ENCODE measurements around the gene SIDT2. TPM values are rescaled to one million over a fixed set of nuclear protein-coding genes. Genes with fewer than 3 reads are reported as not detected.

The SIDT2 gene
- total and polyA plus RNA-seq, 2 of the 13 experiments (the other 11 are each of a cell fraction or from before 2014, with no cell fraction given), result 11.5 to 28.0 TPM

DNA sequence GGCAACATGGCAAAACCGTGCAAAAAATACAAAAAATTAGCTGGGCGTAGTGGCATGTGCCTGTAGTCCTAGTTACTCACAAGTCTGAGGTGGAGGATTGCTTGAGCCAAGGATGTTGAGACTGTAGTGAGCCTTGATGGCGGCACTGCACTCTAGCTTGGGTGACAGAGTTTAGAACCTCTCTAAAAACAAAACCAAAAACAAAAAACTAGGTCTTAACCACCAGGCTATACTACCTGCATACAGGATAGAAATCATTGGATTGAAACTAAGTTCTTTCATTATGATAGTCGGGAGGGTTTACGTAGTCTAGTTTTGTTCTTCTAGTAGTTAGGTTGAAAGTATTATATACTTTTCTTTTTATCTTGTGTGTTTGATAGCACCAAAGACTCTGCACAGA, 59.7 kb downstream of the SIDT2 start (continued):
- no peak for TF ChIP-seq SYNCRIP (IDR thresholded peaks at IDR 0.05; ENCODE audit: insufficient read depth, low read depth, low read length)
- no peak for TF ChIP-seq SATB2 (CRISPR knock-in tag; IDR thresholded peaks at IDR 0.05)

DNA sequence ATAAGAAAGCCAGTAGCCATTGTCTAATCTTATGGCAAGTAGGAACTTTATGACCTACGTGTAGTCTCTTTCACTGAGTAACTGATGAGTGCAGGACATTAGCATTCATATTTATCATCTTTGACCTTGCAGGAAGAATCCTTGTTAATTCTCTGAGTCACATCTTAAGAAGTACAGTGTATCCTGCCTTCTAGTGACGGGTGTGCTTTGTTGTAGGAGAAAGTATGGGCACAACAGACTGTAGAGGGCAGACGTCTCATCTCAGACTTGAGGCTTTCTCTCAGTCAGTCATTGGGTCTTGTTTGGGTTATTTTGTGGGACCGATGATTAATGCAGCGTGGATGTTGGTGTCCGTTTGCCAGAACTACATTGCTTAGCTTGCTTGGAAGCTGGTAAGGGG, 60.8 kb downstream of the SIDT2 start:
- intact Hi-C loops (cut with micrococcal nuclease; ENCODE audit: unreplicated experiment) (no loop called here), in situ Hi-C loops (cut with HindIII; ENCODE audit: extremely low pct_ligation_motif_present, low pct_unique_long_range_greater_than_20kb) (no loop called here)
- no peak for FAIRE-seq
- H3K9me3 ChIP-seq (ENCODE audit: low read length), result no peaks in the 10 kb centered on the region
- TF ChIP-seq ELF3 (CRISPR knock-in tag; IDR thresholded peaks at IDR 0.05), result no peak
- TF ChIP-seq, protein P1, sequence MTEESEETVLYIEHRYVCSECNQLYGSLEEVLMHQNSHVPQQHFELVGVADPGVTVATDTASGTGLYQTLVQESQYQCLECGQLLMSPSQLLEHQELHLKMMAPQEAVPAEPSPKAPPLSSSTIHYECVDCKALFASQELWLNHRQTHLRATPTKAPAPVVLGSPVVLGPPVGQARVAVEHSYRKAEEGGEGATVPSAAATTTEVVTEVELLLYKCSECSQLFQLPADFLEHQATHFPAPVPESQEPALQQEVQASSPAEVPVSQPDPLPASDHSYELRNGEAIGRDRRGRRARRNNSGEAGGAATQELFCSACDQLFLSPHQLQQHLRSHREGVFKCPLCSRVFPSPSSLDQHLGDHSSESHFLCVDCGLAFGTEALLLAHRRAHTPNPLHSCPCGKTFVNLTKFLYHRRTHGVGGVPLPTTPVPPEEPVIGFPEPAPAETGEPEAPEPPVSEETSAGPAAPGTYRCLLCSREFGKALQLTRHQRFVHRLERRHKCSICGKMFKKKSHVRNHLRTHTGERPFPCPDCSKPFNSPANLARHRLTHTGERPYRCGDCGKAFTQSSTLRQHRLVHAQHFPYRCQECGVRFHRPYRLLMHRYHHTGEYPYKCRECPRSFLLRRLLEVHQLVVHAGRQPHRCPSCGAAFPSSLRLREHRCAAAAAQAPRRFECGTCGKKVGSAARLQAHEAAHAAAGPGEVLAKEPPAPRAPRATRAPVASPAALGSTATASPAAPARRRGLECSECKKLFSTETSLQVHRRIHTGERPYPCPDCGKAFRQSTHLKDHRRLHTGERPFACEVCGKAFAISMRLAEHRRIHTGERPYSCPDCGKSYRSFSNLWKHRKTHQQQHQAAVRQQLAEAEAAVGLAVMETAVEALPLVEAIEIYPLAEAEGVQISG (CRISPR knock-in tag; IDR thresholded peaks at IDR 0.05), result no peak
- TF ChIP-seq HDAC1 (CRISPR knock-in tag; IDR thresholded peaks at IDR 0.05), result no peak
- TF ChIP-seq, protein P2, sequence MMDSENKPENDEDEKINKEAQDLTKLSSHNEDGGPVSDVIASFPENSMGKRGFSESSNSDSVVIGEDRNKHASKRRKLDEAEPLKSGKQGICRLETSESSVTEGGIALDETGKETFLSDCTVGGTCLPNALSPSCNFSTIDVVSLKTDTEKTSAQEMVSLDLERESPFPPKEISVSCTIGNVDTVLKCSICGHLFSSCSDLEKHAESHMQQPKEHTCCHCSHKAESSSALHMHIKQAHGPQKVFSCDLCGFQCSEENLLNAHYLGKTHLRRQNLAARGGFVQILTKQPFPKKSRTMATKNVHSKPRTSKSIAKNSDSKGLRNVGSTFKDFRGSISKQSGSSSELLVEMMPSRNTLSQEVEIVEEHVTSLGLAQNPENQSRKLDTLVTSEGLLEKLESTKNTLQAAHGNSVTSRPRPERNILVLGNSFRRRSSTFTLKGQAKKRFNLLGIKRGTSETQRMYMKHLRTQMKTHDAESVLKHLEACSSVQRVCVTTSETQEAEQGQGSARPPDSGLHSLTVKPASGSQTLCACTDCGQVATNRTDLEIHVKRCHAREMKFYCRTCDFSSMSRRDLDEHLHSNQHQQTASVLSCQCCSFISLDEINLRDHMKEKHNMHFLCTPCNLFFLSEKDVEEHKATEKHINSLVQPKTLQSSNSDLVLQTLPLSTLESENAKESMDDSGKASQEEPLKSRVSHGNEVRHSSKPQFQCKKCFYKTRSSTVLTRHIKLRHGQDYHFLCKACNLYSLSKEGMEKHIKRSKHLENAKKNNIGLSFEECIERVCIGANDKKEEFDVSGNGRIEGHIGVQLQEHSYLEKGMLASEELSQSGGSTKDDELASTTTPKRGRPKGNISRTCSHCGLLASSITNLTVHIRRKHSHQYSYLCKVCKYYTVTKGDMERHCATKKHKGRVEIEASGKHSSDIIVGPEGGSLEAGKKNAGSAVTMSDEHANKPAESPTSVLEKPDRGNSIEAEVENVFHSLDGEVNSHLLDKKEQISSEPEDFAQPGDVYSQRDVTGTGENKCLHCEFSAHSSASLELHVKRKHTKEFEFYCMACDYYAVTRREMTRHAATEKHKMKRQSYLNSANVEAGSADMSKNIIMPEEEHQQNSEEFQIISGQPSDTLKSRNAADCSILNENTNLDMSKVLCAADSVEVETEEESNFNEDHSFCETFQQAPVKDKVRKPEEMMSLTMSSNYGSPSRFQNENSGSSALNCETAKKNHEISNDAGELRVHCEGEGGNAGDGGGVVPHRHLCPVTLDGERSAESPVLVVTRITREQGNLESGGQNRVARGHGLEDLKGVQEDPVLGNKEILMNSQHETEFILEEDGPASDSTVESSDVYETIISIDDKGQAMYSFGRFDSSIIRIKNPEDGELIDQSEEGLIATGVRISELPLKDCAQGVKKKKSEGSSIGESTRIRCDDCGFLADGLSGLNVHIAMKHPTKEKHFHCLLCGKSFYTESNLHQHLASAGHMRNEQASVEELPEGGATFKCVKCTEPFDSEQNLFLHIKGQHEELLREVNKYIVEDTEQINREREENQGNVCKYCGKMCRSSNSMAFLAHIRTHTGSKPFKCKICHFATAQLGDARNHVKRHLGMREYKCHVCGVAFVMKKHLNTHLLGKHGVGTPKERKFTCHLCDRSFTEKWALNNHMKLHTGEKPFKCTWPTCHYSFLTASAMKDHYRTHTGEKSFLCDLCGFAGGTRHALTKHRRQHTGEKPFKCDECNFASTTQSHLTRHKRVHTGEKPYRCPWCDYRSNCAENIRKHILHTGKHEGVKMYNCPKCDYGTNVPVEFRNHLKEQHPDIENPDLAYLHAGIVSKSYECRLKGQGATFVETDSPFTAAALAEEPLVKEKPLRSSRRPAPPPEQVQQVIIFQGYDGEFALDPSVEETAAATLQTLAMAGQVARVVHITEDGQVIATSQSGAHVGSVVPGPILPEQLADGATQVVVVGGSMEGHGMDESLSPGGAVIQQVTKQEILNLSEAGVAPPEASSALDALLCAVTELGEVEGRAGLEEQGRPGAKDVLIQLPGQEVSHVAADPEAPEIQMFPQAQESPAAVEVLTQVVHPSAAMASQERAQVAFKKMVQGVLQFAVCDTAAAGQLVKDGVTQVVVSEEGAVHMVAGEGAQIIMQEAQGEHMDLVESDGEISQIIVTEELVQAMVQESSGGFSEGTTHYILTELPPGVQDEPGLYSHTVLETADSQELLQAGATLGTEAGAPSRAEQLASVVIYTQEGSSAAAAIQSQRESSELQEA (CRISPR knock-in tag; IDR thresholded peaks at IDR 0.05; ENCODE audit: not compliant biosample characterization), result no peak
- TF ChIP-seq KAT8 (CRISPR knock-in tag; IDR thresholded peaks at IDR 0.05), result no peak
- no peak for TF ChIP-seq ZNF20 (CRISPR knock-in tag; IDR thresholded peaks at IDR 0.05)
- TF ChIP-seq ZNF605 (CRISPR knock-in tag; IDR thresholded peaks at IDR 0.05), result no peak
- H3K4me2 ChIP-seq (ENCODE audit: low read depth, low read length), result no peak overlapping the region
- ChIA-PET CTCF (ENCODE audit: low intra/inter-chr PET ratio, low total read pairs) (no interaction called here), POLR2A (no interaction called here)
- H2AFZ ChIP-seq (ENCODE audit: low read length), result no peak overlapping the region
- DNase-seq (ENCODE audit: low spot score), result no peak
- WGBS (ENCODE audit: low lambda C conversion rate), result 93% methylated on average over 6 of the region's 6 CpGs
- H3K79me2 ChIP-seq (ENCODE audit: insufficient read depth, low read length), result no peaks in the 10 kb centered on the region
- no TSS peak for BruUV-seq (replicated peaks)
- H3K36me3 ChIP-seq (replicated peaks in 1 of 2; ENCODE audit: control insufficient read depth in 1 of 2, insufficient read depth in 2 of 2, low read length in 2 of 2), result peaks cover 8 to 30% of the 10 kb centered on the region in 2 experiments; a peak in 4 of 5 replicates
- no peak overlapping the region for H3K9ac ChIP-seq (ENCODE audit: insufficient read depth, low read depth, low read length)
- no peaks in the 10 kb centered on the region for H3K27me3 ChIP-seq (ENCODE audit: control insufficient read depth in 1 of 2, insufficient read depth in 2 of 2, low read length in 2 of 2)
- H3K4me3 ChIP-seq (replicated peaks in 1 of 3; ENCODE audit: insufficient read depth in 1 of 3, low read depth in 2 of 3, low read length in 3 of 3), result no peak overlapping the region
- ATAC-seq, result no peak
- no peaks in the 10 kb centered on the region for H4K20me1 ChIP-seq (ENCODE audit: insufficient read depth, low read length)
- H3K4me1 ChIP-seq (ENCODE audit: insufficient read depth, low read length), result peaks cover under 1% of the 10 kb centered on the region; the same call in 1 of the 2 replicates
- H3K27ac ChIP-seq (ENCODE audit: extremely low read length, insufficient read depth, low read length), result no peak overlapping the region

Data from HepG2 (cell line).